Measurements from ENCODE around the gene IGSF9B.

- TF ChIP-seq, protein P1, sequence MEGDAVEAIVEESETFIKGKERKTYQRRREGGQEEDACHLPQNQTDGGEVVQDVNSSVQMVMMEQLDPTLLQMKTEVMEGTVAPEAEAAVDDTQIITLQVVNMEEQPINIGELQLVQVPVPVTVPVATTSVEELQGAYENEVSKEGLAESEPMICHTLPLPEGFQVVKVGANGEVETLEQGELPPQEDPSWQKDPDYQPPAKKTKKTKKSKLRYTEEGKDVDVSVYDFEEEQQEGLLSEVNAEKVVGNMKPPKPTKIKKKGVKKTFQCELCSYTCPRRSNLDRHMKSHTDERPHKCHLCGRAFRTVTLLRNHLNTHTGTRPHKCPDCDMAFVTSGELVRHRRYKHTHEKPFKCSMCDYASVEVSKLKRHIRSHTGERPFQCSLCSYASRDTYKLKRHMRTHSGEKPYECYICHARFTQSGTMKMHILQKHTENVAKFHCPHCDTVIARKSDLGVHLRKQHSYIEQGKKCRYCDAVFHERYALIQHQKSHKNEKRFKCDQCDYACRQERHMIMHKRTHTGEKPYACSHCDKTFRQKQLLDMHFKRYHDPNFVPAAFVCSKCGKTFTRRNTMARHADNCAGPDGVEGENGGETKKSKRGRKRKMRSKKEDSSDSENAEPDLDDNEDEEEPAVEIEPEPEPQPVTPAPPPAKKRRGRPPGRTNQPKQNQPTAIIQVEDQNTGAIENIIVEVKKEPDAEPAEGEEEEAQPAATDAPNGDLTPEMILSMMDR (IDR thresholded peaks at IDR 0.05) = no peak
- TF ChIP-seq POLR2A (IDR thresholded peaks at IDR 0.05) = no peak
Observed at GRCh38 chr11:133864756-133865155, 92.0 kb downstream of the IGSF9B start.

Measured in lower leg skin (tissue), 3 donors.